Astrocyte of the hippocampus (primary cell): ENCODE data around the gene AKAP6.
A peak's percentile ranks its signal among the peaks of the same experiment; 100 is the strongest.

Experiments used
- DNase-seq: peaks from one replicate; pipeline ENCODE4 v3.0.0; 2011; ENCODE audit warnings: low read depth, low spot score

The AKAP6 gene, protein sequence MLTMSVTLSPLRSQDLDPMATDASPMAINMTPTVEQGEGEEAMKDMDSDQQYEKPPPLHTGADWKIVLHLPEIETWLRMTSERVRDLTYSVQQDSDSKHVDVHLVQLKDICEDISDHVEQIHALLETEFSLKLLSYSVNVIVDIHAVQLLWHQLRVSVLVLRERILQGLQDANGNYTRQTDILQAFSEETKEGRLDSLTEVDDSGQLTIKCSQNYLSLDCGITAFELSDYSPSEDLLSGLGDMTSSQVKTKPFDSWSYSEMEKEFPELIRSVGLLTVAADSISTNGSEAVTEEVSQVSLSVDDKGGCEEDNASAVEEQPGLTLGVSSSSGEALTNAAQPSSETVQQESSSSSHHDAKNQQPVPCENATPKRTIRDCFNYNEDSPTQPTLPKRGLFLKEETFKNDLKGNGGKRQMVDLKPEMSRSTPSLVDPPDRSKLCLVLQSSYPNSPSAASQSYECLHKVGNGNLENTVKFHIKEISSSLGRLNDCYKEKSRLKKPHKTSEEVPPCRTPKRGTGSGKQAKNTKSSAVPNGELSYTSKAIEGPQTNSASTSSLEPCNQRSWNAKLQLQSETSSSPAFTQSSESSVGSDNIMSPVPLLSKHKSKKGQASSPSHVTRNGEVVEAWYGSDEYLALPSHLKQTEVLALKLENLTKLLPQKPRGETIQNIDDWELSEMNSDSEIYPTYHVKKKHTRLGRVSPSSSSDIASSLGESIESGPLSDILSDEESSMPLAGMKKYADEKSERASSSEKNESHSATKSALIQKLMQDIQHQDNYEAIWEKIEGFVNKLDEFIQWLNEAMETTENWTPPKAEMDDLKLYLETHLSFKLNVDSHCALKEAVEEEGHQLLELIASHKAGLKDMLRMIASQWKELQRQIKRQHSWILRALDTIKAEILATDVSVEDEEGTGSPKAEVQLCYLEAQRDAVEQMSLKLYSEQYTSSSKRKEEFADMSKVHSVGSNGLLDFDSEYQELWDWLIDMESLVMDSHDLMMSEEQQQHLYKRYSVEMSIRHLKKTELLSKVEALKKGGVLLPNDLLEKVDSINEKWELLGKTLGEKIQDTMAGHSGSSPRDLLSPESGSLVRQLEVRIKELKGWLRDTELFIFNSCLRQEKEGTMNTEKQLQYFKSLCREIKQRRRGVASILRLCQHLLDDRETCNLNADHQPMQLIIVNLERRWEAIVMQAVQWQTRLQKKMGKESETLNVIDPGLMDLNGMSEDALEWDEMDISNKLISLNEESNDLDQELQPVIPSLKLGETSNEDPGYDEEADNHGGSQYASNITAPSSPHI (N-terminal part only)

DNA sequence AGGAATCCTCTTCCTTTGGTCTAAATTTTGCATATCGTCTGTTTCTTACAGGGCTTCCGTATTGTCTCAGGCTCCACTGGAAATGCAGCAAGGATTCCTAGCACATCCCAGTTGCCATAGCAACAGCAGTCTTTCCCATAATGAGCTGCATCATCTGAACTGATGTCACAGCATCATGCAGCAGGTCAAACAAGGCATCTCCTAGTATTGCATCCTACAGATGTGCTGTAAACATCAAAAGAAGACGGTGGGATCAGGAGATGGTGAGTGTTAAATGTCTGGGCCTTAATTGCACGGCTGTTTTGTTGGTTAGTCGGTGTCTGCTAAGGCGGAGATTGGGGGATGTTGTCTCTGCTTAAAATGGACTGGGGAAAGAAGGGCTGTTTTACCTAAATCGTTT lies at the start of gene AKAP6:
Gene AKAP6, plus strand, starts transcription at position 153 of the 400 bp plus-strand sequence. CDS start 104,196 bp downstream, outside the sequence.
- DNase-seq, result peak; percentile 31

DNA sequence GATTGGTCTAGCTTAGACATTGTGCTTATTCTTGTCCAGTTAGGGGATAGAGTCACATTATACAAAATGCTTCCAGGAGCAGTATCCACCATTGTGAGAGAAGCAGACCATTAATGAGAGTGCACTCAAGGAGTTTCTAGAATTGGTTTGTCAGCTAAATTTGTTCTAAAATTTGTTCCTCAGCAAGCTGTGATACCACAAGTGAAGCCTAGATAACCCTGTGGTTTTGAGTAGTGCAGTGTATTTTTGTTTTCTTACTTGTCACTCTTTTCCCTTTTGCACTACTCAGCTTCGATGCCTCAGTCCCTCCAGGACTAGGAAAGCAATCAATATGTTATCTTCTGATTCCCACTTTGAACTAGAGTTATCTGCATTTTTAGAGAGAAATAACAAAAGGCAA lies 42.5 kb upstream of the AKAP6 start:
- DNase-seq, result no peak

DNA sequence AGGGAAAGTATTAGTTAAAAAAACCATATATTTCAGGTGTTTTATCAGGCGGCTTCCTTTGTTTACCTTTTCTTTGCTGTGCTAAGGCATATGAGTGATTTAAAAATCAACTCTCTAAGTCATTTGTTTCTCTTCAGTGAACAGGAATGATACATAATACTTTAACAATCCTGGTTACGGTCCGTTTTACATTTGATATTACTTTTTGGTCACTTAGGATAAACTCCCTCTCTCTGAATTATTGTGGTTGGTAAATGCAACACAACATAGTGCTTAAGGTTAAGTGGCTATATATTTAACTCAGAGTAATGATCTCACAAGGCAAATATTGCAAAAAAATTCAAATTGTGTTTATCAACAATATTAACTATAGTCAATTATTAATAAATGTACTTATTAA lies 32.7 kb upstream of the AKAP6 start:
- DNase-seq, result no peak

DNA sequence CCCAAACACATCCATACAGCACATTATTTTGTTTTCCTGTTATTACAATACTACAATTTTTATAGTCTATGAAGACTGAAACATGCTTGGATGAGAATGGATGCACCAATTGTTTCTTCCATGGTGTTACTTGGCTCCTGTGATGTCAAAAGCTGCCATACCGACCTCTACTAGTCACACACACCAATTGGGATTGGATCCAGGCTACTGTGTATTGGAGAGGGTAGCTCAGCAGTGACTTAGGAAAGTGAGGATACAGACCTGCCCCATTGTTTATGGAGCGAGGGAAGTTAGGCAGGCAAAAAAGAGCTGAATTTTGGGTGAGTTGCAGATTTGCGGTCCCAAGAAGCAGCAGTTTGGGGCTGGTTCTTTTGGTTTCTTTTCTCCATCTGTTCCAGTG lies 30.8 kb upstream of the AKAP6 start:
- no peak for DNase-seq

DNA sequence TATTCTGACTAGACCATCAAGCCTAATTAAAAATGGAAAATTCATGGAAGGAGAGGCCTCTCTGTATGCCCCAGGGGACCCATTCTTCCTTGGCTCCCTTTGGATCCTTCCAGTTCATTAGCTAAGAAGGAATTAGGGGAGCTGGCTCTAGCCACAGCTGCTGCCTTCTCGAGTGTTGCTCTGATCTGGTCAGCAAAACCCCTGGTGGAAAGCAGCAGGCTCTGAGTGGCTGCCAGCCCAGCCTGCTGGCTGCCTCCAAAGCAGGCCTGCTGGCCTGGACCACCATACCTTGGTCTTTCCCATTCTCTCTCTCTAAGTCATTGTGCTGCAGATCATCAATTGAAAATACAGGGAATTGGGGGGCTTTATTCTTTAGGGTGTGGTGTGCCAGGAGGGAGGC lies 29.0 kb upstream of the AKAP6 start:
- no peak for DNase-seq

DNA sequence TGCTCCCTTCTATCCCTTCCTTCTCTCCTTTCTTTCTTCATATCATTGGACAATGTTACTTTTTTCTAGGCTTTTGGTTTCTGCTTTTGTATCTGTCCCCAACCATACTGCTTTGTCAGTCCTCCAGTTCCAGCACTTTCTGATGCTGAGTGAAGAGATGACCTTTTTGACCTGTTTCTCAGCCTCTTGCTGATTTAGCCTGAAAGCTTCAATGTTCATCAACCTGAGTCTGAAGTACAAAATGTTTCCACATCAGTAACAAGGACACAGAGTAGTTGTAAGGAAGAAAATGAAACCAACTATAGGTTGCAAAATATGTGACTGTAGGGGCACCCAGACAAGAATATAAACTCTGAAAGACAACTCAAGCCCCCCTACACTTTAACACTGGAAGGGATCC lies 25.2 kb upstream of the AKAP6 start:
- DNase-seq, result no peak

DNA sequence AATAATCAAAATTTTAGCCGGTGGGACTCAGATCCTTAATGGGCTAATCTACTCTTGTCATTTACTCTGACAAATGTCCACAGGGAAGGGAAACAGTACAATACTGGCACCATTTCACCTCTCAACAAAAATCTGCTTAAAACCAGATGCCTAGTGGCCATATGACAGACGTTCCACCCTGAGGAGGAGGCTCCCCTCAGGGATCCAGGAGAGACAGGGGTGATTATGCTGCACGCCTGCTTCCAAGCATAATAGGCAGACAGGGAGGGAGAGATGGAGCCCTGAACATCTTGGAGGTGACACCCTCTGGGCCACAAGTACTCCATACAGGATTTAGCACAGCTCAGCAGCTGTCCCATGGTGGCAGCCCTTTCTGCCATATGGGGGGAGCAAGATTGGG lies 24.8 kb upstream of the AKAP6 start:
- DNase-seq, result no peak

DNA sequence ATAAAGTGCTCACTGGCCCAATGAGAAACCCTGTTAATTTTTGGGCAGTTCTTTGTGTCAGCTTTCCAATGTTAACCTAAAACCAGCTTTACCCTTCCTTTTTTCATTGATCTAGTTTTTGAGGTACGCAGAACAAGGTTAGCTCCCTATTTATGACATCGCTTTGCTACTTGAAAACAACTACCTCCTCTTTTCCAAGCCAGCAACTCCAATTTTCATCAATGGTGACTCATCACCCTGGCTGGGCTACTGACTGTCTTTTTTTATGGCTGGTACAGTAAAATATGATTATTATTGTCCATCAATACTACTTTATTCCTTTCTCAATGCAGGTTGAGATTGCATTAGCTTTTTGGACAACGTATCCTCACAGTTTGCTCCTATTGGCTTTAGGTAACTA lies 22.5 kb upstream of the AKAP6 start:
- peak; percentile 32 for DNase-seq

DNA sequence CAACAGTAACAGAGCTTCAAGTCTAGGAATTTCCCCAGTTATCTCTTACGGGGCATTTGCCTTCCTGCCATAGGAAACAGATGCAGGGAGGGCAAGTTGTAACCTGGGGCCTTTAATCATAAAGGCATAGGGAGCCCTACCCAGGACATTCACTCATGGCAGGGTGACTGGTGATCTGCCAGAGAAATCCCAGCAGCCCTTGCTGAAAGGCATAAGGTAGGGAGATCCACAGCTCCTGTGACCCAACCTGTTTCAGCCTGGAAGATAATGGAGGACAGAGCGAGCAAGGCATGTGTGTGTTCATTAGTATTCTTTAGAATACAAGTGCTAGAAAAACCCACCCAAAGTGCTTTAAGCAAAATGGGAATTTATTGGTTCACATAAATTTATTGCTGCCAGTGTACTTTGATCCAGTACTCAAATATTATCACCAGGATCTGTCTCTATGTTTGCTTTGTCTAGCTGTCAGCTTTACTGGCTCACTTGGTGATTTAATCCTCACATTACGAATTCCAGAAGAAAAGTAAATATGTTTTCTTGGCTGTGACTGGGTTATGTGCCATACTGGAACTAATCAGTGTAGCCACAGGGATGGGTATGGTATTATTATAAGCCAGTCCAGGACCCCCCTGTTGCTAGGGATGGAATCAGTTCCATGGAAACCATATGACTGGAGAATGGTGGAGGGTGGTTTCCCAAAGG lies 21.1 kb upstream of the AKAP6 start:
- DNase-seq, result peak; percentile 58

DNA sequence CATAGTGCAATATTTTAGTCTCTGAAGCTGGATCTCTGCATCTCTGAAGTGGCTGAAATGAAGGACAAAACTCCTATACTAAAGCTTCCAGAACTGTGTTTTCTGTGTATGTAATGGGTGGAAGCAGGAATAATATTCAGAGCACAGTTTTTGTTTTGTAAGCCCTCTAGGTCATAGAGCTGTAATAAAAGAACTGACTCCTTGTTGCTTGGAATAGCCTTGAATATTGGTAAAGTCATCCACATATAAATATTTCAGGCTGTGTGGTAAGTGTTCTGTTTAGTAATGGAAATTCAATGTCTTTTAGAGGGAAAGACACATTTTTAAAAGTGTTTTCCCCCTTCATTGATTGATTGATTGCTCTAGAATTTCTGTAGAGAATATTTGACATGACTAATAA lies 18.2 kb upstream of the AKAP6 start:
- no peak for DNase-seq

DNA sequence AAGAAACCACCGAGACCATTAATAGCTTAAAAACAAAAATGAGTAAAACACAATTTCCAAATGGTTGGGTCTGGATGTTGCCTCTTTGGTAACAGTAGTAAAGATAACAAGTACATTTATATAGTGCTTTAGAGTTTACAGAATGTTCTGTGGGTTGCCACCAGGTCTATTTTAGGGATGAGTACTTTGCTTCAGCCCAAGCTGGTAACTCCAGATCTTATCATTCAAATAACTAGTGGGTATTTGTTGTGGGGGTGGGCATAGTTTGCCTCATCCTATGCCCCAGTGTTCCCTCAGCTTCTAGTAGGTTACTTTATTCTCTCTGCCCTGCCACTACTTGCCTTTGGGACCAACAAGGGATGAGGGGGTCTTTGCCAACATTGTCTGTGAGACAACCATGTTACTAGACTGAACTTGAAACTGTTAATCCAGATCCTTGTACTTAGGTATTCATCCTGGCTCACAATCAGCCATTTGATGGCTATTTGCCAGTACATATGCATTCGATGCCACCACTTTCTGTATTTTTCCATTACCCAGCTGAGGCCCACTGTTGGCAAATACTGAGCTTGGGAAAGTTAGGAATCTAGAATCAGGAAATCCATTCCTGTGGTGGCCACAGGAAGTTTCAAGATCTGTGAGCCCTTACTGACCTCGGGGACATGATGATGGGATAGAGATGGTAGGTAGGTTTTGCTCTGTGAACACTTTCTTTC lies 17.6 kb upstream of the AKAP6 start:
- DNase-seq, result no peak

DNA sequence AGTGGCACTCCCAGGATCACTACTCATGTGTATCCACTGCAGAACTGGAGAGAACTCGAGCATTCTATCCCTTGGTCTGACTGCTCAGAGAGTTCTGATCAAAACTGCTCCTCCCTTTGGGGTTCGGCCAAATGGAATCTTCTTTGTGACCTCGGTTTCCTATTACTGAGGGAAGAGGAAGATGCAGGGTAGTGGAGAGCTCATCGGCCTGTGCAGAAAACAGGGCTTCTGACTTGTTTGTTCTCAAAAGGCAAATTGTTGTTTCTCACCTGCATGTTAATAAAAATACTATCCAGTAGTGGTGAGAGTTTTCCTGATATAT lies 17.1 kb upstream of the AKAP6 start:
- no peak for DNase-seq

DNA sequence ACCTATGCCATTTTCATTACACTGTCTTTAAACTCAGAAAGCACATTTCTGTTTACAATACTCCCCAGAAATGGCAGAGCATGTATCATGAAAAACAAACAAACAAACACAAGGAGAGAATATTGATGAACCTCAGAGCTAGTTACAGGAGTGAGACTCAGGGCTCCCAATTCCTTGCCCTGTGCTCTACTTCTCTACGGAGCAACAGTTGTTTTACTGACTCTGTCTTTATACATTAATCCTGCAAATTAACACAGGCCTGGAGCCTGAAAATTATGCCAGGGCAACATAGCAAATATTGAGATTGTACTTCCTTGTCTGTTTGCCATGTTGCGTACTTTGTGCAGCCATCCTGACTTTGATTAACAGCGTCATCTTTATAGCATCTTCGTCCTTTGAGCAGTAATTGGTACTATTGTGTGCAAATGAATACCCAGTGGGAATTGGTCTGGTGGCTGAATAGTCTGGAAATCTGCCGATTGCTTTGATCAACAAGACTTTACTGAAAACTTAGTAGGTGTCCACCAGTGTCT lies 15.2 kb upstream of the AKAP6 start:
- DNase-seq, result no peak

DNA sequence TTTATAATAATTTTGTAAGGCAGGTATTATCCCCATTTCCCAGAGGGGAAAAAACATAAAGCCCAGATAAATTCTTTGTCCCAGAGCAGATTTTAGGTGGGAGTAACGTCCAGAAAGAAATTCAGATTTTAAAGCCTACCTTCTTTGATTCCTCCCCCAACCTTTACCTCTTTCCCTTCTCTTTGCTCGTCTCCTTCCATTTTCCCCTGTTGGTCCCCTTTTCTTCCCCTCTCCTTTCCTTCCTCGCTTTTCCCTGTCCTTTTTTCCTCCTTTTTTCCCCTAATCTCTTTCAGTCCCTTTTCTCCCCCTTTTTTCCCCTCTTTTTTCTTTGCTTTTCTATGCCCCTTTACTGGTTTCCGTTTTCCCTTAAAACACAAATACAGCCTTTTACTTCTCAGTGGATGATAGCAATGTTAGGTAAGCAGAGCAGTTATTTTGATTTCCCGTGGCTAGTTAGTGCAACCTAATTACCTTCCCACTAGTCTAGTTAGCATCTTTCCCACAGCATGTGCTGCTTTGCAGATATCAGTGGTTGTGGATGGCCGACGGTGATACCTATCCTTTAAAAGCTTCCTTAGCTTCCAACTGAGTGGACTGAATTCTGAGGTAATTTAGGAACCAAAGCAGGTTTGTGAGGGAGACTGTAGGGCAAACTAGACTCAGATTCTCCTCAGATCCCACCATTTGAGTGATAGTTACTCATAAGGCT lies 10.9 kb upstream of the AKAP6 start:
- no peak for DNase-seq

DNA sequence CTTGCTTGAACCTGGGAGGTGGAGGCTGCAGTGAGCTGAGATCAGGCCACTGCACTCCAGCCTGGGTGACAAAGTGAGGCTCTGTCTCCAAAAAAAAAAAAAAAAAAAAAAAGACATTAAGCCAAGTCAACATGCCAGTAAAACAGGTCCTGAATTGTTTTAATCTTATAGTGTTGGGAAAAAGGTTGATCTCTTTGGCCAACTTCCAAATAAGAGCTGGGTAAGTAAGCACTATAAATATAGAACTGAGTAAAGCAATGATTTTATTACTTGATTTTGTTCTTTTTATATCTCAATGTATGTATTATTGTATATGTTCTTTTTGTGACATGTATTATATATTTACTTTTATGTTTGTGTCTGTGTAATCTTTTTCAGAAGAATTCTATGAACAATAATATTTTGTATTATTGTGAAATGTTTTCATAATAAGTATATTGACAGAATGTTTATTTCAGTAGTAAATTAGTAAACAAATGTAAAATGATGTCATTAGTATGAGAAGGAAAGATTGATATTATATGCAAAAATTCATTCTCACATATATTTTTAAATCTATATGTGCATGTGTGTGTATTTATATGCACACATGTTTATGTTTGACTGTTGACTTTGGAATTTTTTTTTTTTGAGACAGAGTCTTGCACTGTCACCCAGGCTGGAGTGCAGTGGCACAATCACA lies 9.6 kb upstream of the AKAP6 start:
- peak; percentile 18 for DNase-seq

DNA sequence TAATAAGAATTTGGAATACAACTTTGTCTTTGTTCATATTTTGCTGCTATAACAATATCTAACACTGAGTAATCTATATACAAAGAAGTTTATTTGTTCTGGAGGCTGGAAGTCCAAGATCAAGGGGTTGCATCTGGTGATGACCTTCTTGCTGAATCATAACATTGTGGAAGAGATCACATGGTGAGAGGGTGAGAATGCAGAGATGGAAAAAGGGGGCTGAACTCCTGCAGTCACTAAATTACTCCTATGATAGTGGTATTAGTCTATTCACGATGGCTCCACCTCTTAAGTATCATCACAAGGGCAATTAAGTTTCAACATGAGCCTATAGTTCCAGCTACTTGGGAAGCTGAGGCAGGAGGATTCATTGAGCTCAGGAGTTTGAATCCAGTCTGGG lies 4.5 kb upstream of the AKAP6 start:
- no peak for DNase-seq

DNA sequence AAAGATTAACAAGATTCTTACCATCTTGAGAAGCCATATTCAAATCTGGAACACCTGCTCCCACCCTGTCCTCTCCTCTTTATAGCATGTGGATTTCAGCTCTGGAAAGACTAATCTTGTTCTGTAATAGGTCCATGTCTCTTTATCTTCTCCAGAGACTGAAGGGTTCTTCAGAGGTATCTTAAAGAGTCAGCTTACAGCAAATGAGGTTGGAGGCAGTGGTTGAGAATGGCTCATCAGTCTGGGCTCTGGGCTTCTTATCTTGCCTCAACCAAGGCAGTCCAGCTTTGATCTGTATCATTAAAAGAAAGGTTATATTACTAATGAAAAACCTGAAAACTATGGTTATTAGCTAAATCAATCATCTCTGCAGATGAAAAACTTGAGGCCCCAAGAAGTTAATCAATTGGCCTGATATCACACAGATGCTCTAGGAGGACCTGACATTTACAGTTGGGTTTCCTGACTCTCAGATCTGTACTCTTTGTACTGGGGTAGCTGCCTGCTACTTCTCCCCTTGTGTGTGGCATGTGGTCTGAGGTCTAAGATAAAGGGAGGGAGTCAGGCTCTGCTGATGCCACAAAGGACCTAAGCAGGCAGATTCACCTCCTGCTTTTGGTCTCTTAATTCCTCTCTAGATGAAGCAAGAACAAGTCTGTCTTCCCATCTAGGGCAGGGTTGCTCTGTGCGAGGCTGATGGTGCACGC lies 1.7 kb upstream of the AKAP6 start:
- DNase-seq, result no peak

DNA sequence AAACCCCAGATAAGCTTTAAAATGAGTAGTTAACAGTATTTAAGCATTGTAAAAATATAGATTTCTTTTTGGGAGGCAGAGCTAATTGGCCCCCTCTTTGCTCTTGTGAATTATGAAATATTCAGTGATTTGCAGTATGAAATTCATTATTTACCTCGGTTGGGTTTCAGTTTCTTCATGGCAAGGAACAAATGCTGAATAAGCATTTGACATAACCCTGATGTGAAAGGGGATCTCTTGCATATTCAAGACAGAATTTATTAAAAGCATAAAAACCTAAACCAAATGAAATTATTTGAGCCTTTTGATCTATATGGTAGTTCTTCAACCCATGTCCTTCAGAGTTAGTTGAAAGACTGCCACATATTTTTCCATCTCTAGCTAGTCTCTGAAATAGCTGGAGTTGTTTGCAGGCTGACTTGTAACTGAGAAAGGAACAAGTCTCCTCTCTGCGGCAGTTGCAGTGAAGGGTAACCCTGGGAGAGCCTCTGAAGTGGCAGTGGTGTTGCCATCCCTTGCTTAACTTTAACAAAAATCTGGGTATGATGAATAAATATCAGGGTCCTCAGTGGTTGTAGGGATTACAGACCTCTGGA lies 690 bp downstream of the AKAP6 start:
- no peak for DNase-seq
